ENCODE results near the gene FLT3LG.

The FLT3LG gene

DNA sequence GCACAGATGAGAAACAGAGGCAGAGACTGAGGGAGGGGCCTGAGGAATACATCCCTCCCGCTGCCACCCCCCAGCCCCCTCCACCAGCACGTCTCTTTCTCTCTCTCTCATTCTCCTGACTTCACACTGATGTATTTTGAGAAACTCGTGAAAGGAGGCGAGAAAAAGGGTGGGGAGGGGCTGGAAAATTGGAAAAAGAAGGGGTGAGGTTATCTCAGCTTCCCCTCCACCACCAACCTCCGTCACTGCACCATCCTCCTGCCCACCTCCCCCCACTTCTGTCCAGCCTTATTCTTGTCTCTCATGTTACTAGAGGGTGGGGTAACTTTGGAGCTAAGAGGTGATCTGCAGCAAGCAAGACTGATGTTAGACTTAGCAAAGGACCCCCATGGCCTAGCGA, 34.2 kb upstream of the FLT3LG start:
- in situ Hi-C loops (cut with MboI; ENCODE audit: low pct_unique_long_range_greater_than_20kb, low sequenced_read_pairs, unreplicated experiment): loop anchor here (5.0 kb wide), 1 partner anchor 48 kb away; no protein-coding TSS in a partner anchor
- DNase-seq (ENCODE audit: low spot score): no peak
- TF ChIP-seq, protein P1, sequence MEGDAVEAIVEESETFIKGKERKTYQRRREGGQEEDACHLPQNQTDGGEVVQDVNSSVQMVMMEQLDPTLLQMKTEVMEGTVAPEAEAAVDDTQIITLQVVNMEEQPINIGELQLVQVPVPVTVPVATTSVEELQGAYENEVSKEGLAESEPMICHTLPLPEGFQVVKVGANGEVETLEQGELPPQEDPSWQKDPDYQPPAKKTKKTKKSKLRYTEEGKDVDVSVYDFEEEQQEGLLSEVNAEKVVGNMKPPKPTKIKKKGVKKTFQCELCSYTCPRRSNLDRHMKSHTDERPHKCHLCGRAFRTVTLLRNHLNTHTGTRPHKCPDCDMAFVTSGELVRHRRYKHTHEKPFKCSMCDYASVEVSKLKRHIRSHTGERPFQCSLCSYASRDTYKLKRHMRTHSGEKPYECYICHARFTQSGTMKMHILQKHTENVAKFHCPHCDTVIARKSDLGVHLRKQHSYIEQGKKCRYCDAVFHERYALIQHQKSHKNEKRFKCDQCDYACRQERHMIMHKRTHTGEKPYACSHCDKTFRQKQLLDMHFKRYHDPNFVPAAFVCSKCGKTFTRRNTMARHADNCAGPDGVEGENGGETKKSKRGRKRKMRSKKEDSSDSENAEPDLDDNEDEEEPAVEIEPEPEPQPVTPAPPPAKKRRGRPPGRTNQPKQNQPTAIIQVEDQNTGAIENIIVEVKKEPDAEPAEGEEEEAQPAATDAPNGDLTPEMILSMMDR (IDR thresholded peaks at IDR 0.05; ENCODE audit: extremely low read depth, insufficient read depth, missing control alignments): no peak

DNA sequence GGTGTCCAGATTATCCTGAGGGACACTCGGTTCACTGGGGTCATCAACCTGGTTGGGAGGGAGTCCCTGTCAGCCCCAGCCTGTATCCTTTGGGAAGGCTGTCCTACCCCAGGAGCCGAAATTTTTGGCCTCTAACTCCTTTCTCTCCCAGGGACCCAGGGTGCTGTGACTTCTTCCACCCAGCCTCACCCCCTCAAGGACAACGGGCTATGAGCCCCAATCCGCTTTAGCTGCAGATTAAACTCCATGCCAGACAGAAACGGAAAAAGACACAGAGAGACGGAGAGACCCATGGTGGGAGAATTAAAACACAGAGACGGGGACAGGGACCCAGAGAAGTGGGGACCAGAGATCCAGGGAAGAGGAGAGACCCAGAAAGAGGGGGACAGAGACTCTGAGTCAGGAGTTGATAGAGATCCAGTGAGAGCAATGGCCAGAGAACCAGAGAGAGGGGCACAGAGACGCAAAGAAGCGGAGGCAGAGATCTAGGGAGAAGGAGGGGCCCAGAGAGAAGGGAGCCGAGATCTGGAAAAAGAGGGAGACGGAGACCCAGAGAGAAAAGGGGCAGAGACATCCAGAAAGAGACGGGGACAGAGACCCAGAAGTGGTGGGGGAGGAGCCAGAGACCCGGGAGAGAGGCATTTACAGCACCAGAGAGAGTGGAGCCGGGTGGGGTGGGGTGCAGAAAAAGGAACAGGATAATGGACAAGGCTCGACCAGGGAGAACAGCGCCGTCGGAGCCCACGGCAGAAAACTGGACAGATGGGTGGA, 33.4 kb upstream of the FLT3LG start:
- no peak for DNase-seq (ENCODE audit: low spot score)
- in situ Hi-C loops (cut with MboI; ENCODE audit: low pct_unique_long_range_greater_than_20kb, low sequenced_read_pairs, unreplicated experiment): no loop called here
- TF ChIP-seq, protein P1 (IDR thresholded peaks at IDR 0.05; ENCODE audit: extremely low read depth, insufficient read depth, missing control alignments): no peak

DNA sequence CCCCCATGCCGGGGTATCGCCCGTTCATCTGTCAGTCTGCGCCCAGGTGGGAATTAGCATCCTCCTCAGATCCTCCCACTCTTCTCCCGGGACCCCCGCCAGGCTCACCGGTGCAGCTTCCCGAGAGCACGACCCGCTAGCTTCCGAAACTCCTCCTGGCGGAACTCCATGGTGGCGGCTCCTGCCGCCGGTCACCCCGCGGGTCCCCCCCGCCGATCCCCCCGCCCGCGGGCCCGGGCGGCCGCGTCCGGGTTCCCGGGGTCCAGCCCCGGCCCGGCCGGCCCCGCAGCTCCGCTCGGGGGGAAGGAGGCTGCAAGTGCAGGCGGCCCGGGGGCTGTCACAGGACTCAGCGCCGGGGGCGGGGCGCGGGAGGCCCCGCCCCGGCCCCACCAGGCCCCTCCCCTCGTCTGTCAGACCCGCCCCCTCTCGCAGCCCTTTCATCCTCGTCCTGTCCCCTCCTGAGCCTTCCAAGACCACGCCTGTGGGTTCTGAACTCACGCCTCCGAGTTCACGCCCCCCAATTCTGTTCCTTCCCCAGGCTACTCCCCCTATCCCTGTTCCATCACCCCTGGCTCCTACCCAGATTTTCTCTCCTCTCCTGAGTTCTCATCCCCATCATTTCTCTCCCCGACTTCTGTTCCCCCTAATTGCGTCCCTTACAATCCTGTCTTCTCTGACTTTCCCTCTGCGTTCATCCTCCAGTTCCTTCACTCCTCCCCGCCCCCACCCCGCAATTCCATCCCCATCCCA, 32.6 kb upstream of the FLT3LG start, which contains the start of gene SLC17A7:
TSS of gene SLC17A7 (minus strand) at position 318 of the 750 bp plus-strand sequence. CDS start at position 170, 148 bp downstream.
- TF ChIP-seq, protein P1 (IDR thresholded peaks at IDR 0.05; ENCODE audit: extremely low read depth, insufficient read depth, missing control alignments): no peak
- in situ Hi-C loops (cut with MboI; ENCODE audit: low pct_unique_long_range_greater_than_20kb, low sequenced_read_pairs, unreplicated experiment): no loop called here
- DNase-seq (ENCODE audit: low spot score): peak; percentile 89

DNA sequence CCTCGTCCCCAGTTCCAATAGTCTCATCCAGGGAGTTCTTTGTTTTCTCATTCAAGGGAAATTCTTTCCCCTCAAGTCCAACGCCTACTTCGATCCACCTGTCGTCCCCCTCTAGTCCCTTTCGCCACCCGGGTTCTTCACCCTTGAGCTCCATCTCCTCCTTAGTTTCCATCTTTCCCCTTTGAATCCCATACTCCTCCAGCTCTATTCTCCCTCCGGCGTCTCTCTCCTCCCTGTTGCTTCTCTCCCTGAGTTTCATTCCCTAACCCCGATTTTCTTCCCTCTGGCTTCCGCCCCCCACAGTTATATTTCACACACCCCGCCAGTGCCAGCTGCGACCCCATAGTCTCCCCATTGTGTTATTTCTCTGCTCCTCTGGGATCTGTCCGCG, 32.1 kb upstream of the FLT3LG start:
- in situ Hi-C loops (cut with MboI; ENCODE audit: low pct_unique_long_range_greater_than_20kb, low sequenced_read_pairs, unreplicated experiment): no loop called here
- no peak for DNase-seq (ENCODE audit: low spot score)
- TF ChIP-seq, protein P1 (IDR thresholded peaks at IDR 0.05; ENCODE audit: extremely low read depth, insufficient read depth, missing control alignments): no peak

DNA sequence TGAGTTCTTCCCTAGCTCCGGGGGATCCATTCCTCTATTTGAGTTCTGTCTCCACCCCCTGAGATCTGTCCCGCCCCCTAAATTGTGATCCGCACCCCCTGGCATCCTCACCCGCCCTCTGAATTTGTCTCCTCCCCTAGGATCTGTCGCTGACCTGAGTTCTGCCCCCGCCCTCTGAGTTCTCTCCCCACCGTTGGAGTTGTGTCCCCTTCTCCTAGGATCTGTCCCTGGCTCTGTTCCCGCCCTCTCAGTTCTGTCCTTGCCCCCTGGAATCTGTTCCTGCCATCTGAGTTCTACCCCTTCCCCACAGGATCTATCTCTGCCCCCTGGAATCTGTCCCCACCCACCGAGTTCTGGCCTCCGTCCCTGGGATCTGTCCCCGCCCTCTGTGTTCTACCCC, 31.7 kb upstream of the FLT3LG start:
- DNase-seq (ENCODE audit: low spot score): no peak
- TF ChIP-seq, protein P1 (IDR thresholded peaks at IDR 0.05; ENCODE audit: extremely low read depth, insufficient read depth, missing control alignments): no peak
- in situ Hi-C loops (cut with MboI; ENCODE audit: low pct_unique_long_range_greater_than_20kb, low sequenced_read_pairs, unreplicated experiment): no loop called here

DNA sequence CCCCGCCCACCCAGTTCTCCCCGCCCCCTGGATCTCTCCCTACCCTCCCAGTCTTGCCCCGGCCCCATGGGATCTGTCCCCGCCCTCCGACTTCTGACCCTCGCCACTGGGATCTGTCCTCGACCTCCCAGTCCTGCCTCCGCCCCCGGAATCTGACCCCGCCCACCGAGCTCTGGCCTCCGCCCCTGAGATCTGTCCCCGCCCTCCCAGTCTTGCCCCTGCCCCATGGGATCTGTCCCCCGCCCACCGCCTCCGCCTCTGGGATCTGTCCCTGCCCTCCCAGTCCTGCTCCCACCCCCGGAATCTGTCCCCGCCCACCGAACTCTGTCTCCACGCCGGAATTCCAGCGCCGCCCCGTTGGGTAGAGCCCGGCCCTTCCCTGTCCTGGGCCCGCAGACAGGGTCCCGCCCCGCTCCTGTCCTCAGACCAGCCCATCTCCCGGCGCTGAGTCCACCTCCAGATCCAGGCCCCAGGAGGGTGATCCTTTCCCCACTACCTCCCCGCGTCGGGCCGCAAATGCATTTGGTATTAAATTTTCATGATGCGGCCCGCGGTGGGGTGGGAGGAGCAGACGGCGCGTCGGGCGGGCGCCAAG, 31.1 kb upstream of the FLT3LG start:
- in situ Hi-C loops (cut with MboI; ENCODE audit: low pct_unique_long_range_greater_than_20kb, low sequenced_read_pairs, unreplicated experiment): no loop called here
- TF ChIP-seq, protein P1 (IDR thresholded peaks at IDR 0.05; ENCODE audit: extremely low read depth, insufficient read depth, missing control alignments): no peak
- DNase-seq (ENCODE audit: low spot score): peak; percentile 86
